ENCODE data around the gene ALDH6A1.

Gene ALDH6A1

GRCh38 chr14:74048281-74048680, 36.0 kb downstream of the ALDH6A1 start:
- DNase-seq = no peak

GRCh38 chr14:74045522-74045921, 38.7 kb downstream of the ALDH6A1 start:
- no peak for DNase-seq

- no peak for DNase-seq
These were observed 42.0 kb downstream of the ALDH6A1 start for GRCh38 chr14:74042296-74042695.

GRCh38 chr14:74038020-74038859, 46.0 kb downstream of the ALDH6A1 start:
- DNase-seq = no peak

- DNase-seq = no peak
These were observed 48.7 kb downstream of the ALDH6A1 start for GRCh38 chr14:74035556-74035955.

GRCh38 chr14:74034572-74034971, 49.7 kb downstream of the ALDH6A1 start:
- no peak for DNase-seq

GRCh38 chr14:74029136-74029535, 55.1 kb downstream of the ALDH6A1 start:
- DNase-seq = no peak

GRCh38 chr14:74022346-74022745, 61.9 kb downstream of the ALDH6A1 start:
- DNase-seq = no peak

- DNase-seq = no peak
These were observed 64.7 kb downstream of the ALDH6A1 start for GRCh38 chr14:74019408-74020137.

- DNase-seq = peak; percentile 75
These were observed 65.5 kb downstream of the ALDH6A1 start, which contains the start of the genes BBOF1 and ENTPD5 for GRCh38 chr14:74018586-74019407. BBOF1 (plus strand) TSS chr14:74019349; CDS start chr14:74019479, 130 bp downstream. ENTPD5 (minus strand) TSS chr14:74019288; CDS start chr14:73988102, 31,186 bp downstream.

GRCh38 chr14:74018174-74018585, 66.1 kb downstream of the ALDH6A1 start:
- DNase-seq = no peak

- DNase-seq = no peak
These were observed 68.3 kb downstream of the ALDH6A1 start for GRCh38 chr14:74015963-74016362.

- DNase-seq = no peak
These were observed 69.1 kb downstream of the ALDH6A1 start for GRCh38 chr14:74015176-74015575.

- DNase-seq = no peak
These were observed 70.0 kb downstream of the ALDH6A1 start for GRCh38 chr14:74014299-74014698.

- DNase-seq = no peak
These were observed 75.3 kb downstream of the ALDH6A1 start for GRCh38 chr14:74008843-74009499.

Measured in NCI-H774 (cell line).